IPS-18a (cell line): ENCODE measurements around the gene TYW5.

ENCODE experiments used
- H3K27ac ChIP-seq: one replicate; pipeline ENCODE4 v1.5.1; 2013; ENCODE audit warnings: low read length
- H3K27me3 ChIP-seq: one replicate; pipeline ENCODE4 v1.6.1; 2013; ENCODE audit warnings: mild to moderate bottlenecking, low read length; ENCODE audit not compliant: control insufficient read depth, insufficient read depth
- H3K36me3 ChIP-seq: one replicate; pipeline ENCODE4 v1.6.1; 2013; ENCODE audit warnings: low read depth, low read length; ENCODE audit not compliant: control insufficient read depth
- H3K4me1 ChIP-seq: one replicate; pipeline ENCODE4 v1.6.1; 2013; ENCODE audit warnings: low read depth, low read length; ENCODE audit not compliant: control insufficient read depth
- H3K4me3 ChIP-seq: one replicate; pipeline ENCODE4 v1.5.1; 2013; ENCODE audit warnings: low read length
- H3K9ac ChIP-seq: one replicate; pipeline ENCODE4 v1.6.1; 2013; ENCODE audit warnings: mild to moderate bottlenecking, low read length, moderate library complexity
- H3K9me3 ChIP-seq: one replicate; pipeline ENCODE4 v1.6.1; 2013; ENCODE audit warnings: low read depth, low read length; ENCODE audit not compliant: control insufficient read depth

The TYW5 gene

GRCh38 chr2:199985625-199986207, 30.4 kb upstream of the TYW5 start:
- Histone ChIP-seq H3K27ac (no peak overlapping the region), H3K36me3 (no peaks in the 10 kb centered on the region), H3K4me3 (no peak overlapping the region), H3K27me3 (no peaks in the 10 kb centered on the region), H3K9me3 (no peaks in the 10 kb centered on the region), H3K4me1 (peaks cover 23% of the 10 kb centered on the region), H3K9ac (no peak overlapping the region)

GRCh38 chr2:199984755-199985154, 29.5 kb upstream of the TYW5 start:
- H3K4me1 ChIP-seq, result peaks cover 23% of the 10 kb centered on the region
- no peaks in the 10 kb centered on the region for H3K36me3 ChIP-seq
- no peak overlapping the region for H3K4me3 ChIP-seq
- H3K27ac ChIP-seq, result no peak overlapping the region
- H3K9ac ChIP-seq, result no peak overlapping the region
- no peaks in the 10 kb centered on the region for H3K27me3 ChIP-seq
- H3K9me3 ChIP-seq, result no peaks in the 10 kb centered on the region

GRCh38 chr2:199984159-199984558, 28.9 kb upstream of the TYW5 start:
- Histone ChIP-seq H3K27me3 (no peaks in the 10 kb centered on the region), H3K9me3 (no peaks in the 10 kb centered on the region), H3K4me1 (peaks cover 23% of the 10 kb centered on the region), H3K27ac (no peak overlapping the region), H3K4me3 (no peak overlapping the region), H3K9ac (no peak overlapping the region), H3K36me3 (no peaks in the 10 kb centered on the region)

- Histone ChIP-seq H3K4me1 (peaks cover 23% of the 10 kb centered on the region), H3K4me3 (no peak overlapping the region), H3K9me3 (no peaks in the 10 kb centered on the region), H3K36me3 (no peaks in the 10 kb centered on the region), H3K27me3 (no peaks in the 10 kb centered on the region), H3K27ac (no peak overlapping the region), H3K9ac (no peak overlapping the region)
Measured at GRCh38 chr2:199983534-199983933, 28.2 kb upstream of the TYW5 start.

GRCh38 chr2:199982126-199982843, 27.0 kb upstream of the TYW5 start:
- no peak overlapping the region for H3K27ac ChIP-seq
- H3K9me3 ChIP-seq, result no peaks in the 10 kb centered on the region
- H3K9ac ChIP-seq, result no peak overlapping the region
- H3K27me3 ChIP-seq, result no peaks in the 10 kb centered on the region
- H3K36me3 ChIP-seq, result no peaks in the 10 kb centered on the region
- peaks cover 16% of the 10 kb centered on the region for H3K4me1 ChIP-seq
- H3K4me3 ChIP-seq, result no peak overlapping the region

- Histone ChIP-seq H3K27me3 (no peaks in the 10 kb centered on the region), H3K9ac (no peak overlapping the region), H3K27ac (no peak overlapping the region), H3K4me1 (peaks cover 16% of the 10 kb centered on the region), H3K4me3 (peak overlapping the region; percentile 23), H3K36me3 (no peaks in the 10 kb centered on the region), H3K9me3 (no peaks in the 10 kb centered on the region)
Measured at GRCh38 chr2:199979832-199980628, 24.7 kb upstream of the TYW5 start.

- Histone ChIP-seq H3K36me3 (no peaks in the 10 kb centered on the region), H3K4me3 (no peak overlapping the region), H3K27ac (no peak overlapping the region)
Measured at GRCh38 chr2:199979398-199979797, 24.1 kb upstream of the TYW5 start.

GRCh38 chr2:199977984-199978415, 22.7 kb upstream of the TYW5 start:
- H3K27me3 ChIP-seq, result no peaks in the 10 kb centered on the region
- no peak overlapping the region for H3K27ac ChIP-seq
- H3K9ac ChIP-seq, result no peak overlapping the region
- no peaks in the 10 kb centered on the region for H3K36me3 ChIP-seq
- no peak overlapping the region for H3K4me3 ChIP-seq
- H3K9me3 ChIP-seq, result no peaks in the 10 kb centered on the region
- peaks cover 4% of the 10 kb centered on the region for H3K4me1 ChIP-seq

More at GRCh38 chr2:199979398-199979797, 24.1 kb upstream of the TYW5 start:
- H3K4me1 ChIP-seq, result peaks cover 16% of the 10 kb centered on the region
- no peaks in the 10 kb centered on the region for H3K9me3 ChIP-seq
- no peaks in the 10 kb centered on the region for H3K27me3 ChIP-seq
- H3K9ac ChIP-seq, result no peak overlapping the region

GRCh38 chr2:199975273-199975895, 20.1 kb upstream of the TYW5 start:
- Histone ChIP-seq H3K4me1 (no peaks in the 10 kb centered on the region), H3K27ac (no peak overlapping the region), H3K27me3 (no peaks in the 10 kb centered on the region), H3K9ac (no peak overlapping the region), H3K36me3 (no peaks in the 10 kb centered on the region), H3K9me3 (no peaks in the 10 kb centered on the region), H3K4me3 (no peak overlapping the region)

- Histone ChIP-seq H3K4me1 (no peaks in the 10 kb centered on the region), H3K9me3 (no peaks in the 10 kb centered on the region), H3K36me3 (no peaks in the 10 kb centered on the region), H3K9ac (no peak overlapping the region), H3K27me3 (no peaks in the 10 kb centered on the region), H3K27ac (no peak overlapping the region), H3K4me3 (no peak overlapping the region)
Measured at GRCh38 chr2:199973703-199974102, 18.4 kb upstream of the TYW5 start.

GRCh38 chr2:199972088-199972626, 16.9 kb upstream of the TYW5 start:
- H3K9me3 ChIP-seq, result no peaks in the 10 kb centered on the region
- no peaks in the 10 kb centered on the region for H3K36me3 ChIP-seq
- no peaks in the 10 kb centered on the region for H3K27me3 ChIP-seq
- no peak overlapping the region for H3K27ac ChIP-seq
- H3K4me1 ChIP-seq, result no peaks in the 10 kb centered on the region
- no peak overlapping the region for H3K4me3 ChIP-seq
- H3K9ac ChIP-seq, result no peak overlapping the region
